ENCODE results near the gene SHC1. TPM values are rescaled to one million over a fixed set of nuclear protein-coding genes. Genes with fewer than 3 reads are reported as not detected.

Gene SHC1
- total RNA-seq, 1 donor from 2014 or later: 216 TPM

DNA sequence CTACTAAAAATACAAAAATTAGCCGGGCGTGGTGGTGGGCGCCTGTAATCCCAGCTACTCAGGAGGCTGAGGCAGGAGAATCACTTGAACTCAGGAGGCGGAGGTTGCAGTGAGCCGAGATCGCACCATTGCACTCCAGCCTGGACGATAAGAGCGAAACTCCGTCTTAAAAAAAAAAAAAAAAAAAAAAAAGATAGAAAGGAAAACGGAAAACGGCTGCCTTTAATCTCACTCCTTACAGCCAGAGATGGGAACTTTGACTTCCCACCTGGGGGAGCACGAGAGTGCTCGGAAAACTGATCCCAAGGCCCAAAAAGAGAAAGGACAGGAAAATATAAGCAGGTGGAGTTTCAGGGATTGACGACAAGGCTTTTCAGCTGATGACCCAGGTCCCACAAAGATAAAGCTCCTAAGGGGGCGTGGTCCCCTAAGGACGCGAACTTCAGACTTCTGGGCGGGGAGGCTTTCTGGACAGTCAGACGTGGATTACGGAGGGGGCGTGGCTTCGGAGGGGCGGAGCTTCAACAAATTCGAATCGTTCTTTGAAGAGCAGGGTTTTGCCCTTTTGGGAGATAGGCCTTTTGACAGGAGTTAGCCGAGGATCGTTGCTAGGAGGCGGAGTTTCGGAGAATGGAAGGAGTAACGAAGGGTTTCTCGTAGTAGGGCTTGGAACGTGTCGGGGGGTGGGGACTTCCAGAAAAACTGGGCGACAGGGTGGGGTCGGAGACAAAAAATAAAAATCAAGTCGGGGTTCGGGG, 3.0 kb upstream of the SHC1 start:
- peak; percentile 99 for DNase-seq (ENCODE audit: low spot score)

DNA sequence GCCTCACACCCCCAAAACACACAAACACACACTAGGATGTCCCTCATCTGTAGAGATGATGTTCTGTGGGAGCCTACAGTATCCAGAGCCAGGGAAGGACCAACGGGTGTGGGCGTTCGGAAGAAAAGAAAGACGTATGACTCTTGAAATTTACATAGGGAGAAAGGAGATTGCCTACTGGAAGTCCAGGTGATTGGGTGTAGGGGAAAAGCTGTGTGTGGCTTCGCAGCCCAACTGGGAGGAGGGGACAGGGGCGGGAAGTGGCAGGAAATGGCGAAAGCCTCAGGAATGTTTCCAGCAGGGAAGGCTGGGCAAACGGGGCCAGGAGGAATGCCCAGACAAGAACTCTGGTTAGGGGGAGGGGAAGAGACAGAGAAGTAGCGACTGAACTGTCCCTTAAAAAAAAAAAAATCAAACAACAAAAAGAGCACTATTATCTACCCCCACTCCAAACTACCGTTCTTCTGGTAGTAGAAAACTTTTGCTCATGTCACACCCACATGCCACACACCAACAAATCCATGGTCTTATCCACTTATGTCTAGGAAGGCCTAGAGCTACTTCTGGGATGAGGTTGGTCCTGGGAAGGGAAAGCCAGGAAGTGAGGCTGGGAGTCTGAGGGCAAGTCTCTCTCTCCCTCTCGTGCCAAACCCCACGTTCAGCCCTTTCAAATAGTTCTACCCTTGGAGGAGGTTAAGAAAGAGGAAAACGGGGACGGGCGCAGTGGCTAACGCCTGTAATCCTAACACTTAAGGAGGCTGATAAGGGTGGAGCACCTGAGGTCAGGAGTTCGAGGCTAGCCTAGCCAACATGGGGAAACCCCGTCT, 2.2 kb upstream of the SHC1 start:
- DNase-seq (ENCODE audit: low spot score): peak; percentile 83

- no peak for DNase-seq (ENCODE audit: low spot score)
Observed at GRCh38 chr1:154972213-154972516, 1.6 kb upstream of the SHC1 start.

DNA sequence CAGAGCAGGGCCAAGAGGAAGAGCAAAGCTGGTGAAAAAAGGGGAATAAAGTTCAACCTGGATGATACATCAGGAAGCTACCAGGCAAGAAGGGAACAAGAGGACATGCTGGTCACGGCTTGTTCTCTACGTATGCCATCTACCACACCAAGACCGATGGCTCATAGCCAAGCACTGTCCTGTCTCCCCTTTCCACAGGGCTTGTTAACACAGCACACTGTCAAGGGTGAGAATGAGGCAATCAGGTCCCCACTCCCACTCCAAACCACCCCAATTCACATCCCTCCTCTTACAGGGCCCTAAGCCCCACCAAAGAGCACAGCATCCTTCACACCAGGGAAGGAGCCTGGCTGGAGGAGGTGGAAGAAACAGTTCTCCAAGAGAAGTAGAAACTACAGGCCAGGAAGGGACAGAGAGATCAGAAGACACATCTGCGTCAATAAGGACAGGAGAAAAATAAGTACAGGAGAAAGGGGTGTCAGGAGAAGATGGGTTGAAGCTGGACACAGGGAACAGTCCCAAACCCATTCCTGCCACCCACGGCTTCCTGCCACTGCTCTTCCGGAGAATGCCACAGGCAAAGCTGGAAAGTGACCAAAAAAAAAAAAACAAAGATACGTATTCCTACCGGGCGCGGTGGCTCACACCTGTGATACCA, 923 bp upstream of the SHC1 start:
- DNase-seq (ENCODE audit: low spot score): peak; percentile 80

DNA sequence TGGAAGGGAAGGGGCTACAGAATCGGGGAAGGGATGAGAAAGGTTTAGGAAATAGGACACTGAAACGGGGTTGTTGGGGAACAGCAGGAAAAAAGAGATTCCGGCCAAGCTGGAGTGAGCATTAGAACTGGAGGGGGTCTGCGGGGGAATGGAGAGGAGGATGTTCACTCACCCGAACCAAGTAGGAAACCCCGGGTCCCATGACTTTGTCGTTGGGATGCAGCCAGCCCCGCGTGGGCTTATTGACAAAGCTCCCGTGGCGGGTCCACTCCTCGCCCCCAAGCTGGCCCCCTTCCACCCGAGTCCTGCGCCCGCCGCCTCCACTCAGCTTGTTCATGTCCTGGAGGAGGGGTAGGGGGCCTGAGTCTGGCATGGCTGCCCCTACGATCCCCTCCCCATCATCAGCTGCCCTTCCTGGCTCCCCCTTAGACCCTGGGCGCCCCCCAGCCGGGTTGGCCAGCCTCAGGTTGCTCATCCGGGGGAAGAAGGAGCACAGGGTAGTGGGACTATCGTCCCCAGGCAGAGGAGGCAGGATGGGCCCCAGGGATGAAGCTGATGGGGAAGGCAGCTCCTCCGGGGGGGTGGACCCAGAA, 591 bp downstream of the SHC1 start:
- no peak for DNase-seq (ENCODE audit: low spot score)

- no peak for DNase-seq (ENCODE audit: low spot score)
Observed at GRCh38 chr1:154969246-154969645, 1.3 kb downstream of the SHC1 start.

DNA sequence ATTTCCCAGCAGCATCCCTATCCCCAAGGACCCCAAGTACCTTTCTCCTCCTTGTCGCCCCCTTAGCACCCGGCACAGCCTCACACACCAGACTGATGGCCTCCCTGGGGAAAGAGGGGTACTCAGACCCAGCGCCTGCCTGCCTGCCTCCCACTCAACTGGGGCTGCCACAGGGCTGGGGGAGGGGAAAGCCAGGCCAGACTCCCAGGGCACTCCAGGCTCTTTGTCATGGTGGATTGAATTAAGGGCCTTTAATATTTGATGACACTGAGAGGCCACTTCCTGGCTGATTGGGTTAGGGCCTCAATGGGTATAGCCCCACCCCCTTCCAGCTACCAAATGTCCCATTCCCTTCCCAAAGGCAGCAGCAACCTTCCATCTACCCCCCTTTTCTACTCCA, 1.8 kb downstream of the SHC1 start:
- DNase-seq (ENCODE audit: low spot score): no peak

- DNase-seq (ENCODE audit: low spot score): no peak
Observed at GRCh38 chr1:154967331-154967950, 3.1 kb downstream of the SHC1 start.

GRCh38 chr1:154966111-154966510, 4.4 kb downstream of the SHC1 start:
- no peak for DNase-seq (ENCODE audit: low spot score)

- DNase-seq (ENCODE audit: low spot score): no peak
Observed at GRCh38 chr1:154964359-154964758, 6.2 kb downstream of the SHC1 start.

DNA sequence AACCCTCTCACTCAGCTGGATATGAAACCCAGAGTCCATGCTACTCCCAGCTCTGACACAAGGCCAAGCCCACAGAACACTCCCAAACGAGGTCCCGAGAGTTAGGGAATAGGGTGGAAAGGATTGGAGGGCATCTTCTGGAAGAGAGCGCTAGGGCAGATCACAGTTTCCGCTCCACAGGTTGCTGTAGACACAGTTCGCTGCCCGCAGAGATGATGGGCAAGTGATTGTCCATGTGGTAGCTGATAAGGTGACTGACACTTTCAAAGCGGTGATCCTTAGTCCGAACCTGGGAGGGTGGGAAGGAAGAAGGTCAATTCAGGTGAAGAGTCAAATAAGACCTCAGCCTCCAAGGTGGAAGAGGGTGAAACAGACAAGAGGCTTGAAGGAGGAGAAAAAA, 6.9 kb downstream of the SHC1 start:
- no peak for DNase-seq (ENCODE audit: low spot score)

DNA sequence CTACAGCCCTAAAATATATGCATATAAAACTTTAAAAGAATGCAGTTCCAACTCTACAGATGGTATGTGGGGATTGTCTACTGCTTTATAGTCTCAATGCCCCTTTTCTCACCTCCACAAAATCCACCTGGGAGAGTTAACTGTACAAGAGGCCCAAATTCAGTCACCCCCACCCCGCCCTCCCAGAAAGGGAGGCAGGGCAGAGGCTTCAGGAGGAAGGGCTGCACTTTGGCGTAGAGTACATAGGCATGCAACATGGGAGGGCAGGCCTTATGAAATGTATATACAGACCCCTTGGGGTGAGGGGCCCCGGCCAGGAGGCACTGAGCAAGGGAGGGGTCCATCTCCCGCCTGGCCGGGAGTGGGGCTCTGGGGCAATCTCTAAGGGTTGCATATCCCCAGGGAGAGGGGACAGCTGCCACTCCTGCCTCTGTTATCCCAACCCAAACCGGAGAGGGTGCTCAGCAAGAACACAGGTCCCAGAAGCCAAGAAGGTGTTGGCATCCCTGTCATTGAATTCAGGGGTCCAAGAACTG, 7.7 kb downstream of the SHC1 start:
- no peak for DNase-seq (ENCODE audit: low spot score)

GRCh38 chr1:154962156-154962749, 8.3 kb downstream of the SHC1 start:
- no peak for DNase-seq (ENCODE audit: low spot score)

DNA sequence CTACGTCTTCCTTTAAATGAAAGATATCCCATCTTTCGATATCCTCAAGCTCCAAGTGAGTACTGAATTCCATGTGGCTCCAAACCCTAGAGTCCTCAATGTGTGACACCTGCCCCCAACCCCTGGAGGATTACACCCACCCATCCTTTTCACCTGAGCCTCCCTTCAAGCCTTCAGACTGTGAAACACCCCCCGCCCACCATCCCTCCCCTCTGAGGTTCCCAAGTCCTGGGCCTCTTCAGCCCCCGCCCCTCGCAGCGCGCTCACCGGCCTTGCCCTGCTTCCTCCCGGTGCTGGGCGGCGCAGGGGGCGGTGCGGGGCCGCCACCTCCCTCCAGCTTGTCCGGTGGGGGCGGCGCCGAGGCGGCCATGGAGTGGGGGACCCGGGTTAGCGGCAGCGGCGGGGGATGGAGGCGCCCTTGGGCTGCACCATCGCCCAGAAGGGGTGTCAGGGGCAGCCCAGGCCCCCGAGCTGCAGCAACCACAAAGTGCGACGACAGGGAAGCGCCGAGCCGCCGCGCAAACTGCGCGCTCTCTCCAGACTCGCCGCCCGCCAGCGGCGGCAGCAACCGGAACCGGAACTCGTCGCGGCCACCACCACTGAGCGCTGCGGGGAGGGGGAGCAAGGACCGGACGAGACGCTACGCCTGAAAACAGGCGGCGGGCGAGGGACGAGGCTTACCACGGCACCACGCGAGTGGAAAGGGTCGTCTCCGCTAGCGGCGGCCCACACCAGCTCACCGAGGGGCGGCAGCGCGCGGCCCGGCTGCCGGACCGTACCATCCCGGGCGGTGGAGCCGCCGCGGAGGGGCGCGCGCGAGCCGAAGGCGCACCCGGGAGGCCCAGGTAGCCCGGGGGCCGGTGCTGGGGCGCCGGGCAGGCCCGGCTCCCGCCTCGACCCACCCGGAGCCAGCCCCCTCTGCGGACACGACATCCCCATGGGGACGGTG, 9.1 kb downstream of the SHC1 start, which contains the start of gene PYGO2:
TSS of gene PYGO2 (minus strand) at position 576 of the 949 bp plus-strand sequence. CDS start at position 370, 206 bp downstream.
- peak; percentile 84 for DNase-seq (ENCODE audit: low spot score)

- no peak for DNase-seq (ENCODE audit: low spot score)
Observed at GRCh38 chr1:154960446-154961136, 10.0 kb downstream of the SHC1 start.

DNA sequence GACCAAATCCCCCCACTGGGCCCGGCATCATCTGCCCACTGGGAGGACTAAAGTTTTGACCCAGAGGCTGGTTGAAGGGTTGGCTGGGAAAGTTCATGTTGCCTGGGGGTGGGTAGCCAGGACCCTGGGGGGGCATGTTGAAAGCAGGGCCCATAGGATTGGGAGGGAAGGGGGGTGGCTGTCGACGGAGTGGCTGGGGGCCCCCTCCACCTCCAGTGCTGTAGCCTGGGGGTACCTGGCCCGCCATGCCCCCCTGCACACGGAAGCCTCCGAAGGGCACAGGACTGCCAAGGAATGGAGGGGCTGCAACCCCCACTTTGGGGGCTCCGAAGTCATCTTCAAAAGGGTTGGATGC, 11.1 kb downstream of the SHC1 start:
- no peak for DNase-seq (ENCODE audit: low spot score)

GRCh38 chr1:154958681-154959425, 11.7 kb downstream of the SHC1 start:
- no peak for DNase-seq (ENCODE audit: low spot score)

GRCh38 chr1:154958036-154958435, 12.5 kb downstream of the SHC1 start:
- no peak for DNase-seq (ENCODE audit: low spot score)
